Measurements from ENCODE around the gene SHOX. TPM values are rescaled to one million over a fixed set of nuclear protein-coding genes. Genes with fewer than 3 reads are reported as not detected.
"Not testable (repeated sequence)": the region's sequence is repeated elsewhere in the genome, so short reads cannot be mapped to it uniquely, and the experiment has no call there.

The SHOX gene
- total RNA-seq, 3 donors from 2014 or later: 0.33 to 0.80 TPM; not detected in 1

- H3K27me3 ChIP-seq: peaks cover 0 to 44% of the 10 kb centered on the region in 2 donors
- no peak overlapping the region for H3K4me3 ChIP-seq
- no peak overlapping the region for H3K27ac ChIP-seq
- H3K9me3 ChIP-seq: no peaks in the 10 kb centered on the region
- intact Hi-C loops (cut with DNase I; ENCODE audit: low total_unique reads): no loop called here
- no peaks in the 10 kb centered on the region for H3K36me3 ChIP-seq
- no peak for DNase-seq (ENCODE audit: low spot score in 2 of 2)
- H3K4me1 ChIP-seq: no peaks in the 10 kb centered on the region
- TF ChIP-seq, protein P1, sequence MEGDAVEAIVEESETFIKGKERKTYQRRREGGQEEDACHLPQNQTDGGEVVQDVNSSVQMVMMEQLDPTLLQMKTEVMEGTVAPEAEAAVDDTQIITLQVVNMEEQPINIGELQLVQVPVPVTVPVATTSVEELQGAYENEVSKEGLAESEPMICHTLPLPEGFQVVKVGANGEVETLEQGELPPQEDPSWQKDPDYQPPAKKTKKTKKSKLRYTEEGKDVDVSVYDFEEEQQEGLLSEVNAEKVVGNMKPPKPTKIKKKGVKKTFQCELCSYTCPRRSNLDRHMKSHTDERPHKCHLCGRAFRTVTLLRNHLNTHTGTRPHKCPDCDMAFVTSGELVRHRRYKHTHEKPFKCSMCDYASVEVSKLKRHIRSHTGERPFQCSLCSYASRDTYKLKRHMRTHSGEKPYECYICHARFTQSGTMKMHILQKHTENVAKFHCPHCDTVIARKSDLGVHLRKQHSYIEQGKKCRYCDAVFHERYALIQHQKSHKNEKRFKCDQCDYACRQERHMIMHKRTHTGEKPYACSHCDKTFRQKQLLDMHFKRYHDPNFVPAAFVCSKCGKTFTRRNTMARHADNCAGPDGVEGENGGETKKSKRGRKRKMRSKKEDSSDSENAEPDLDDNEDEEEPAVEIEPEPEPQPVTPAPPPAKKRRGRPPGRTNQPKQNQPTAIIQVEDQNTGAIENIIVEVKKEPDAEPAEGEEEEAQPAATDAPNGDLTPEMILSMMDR (IDR thresholded peaks at IDR 0.05): no peak
- no peak for TF ChIP-seq POLR2A (IDR thresholded peaks at IDR 0.05)
- no peak for TF ChIP-seq POLR2AphosphoS5 (IDR thresholded peaks at IDR 0.05)
These were observed 16.2 kb downstream of the SHOX start for GRCh38 chrX:646796-647195.

DNA sequence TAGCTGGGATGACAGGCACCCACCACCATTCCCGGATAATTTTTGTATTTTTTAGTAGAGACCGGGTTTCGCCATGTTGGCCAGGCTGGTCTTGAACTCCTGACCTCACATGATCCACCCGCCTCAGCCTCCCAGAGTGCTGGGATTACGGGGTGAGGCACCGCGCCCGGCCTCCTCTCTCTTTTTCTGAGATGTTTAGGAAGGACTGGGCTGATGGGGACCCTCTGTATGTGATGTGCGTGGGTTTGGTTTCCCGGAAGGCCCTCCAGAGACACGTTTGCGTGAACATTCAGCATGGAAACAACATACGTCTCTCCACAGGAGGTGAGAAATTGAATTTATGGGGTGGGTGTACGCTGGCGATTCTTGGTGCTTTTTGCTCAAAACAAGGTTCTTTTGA, 18.6 kb downstream of the SHOX start:
- TF ChIP-seq, protein P1 (IDR thresholded peaks at IDR 0.05): no peak
- TF ChIP-seq POLR2A (IDR thresholded peaks at IDR 0.05) (no peak), POLR2AphosphoS5 (IDR thresholded peaks at IDR 0.05) (no peak)
- intact Hi-C loops (cut with DNase I; ENCODE audit: low total_unique reads): no loop called here
- H3K4me1 ChIP-seq: no peaks in the 10 kb centered on the region
- DNase-seq (ENCODE audit: low spot score in 2 of 2): no peak
- no peaks in the 10 kb centered on the region for H3K9me3 ChIP-seq
- H3K36me3 ChIP-seq: no peaks in the 10 kb centered on the region
- H3K27ac ChIP-seq: no peak overlapping the region
- peaks cover 0 to 24% of the 10 kb centered on the region in 2 donors for H3K27me3 ChIP-seq
- no peak overlapping the region for H3K4me3 ChIP-seq

- H3K27me3 ChIP-seq: peaks cover 0 to 14% of the 10 kb centered on the region in 2 donors
- intact Hi-C loops (cut with DNase I; ENCODE audit: low total_unique reads): no loop called here
These were observed 19.7 kb downstream of the SHOX start for GRCh38 chrX:650324-650723.

DNA sequence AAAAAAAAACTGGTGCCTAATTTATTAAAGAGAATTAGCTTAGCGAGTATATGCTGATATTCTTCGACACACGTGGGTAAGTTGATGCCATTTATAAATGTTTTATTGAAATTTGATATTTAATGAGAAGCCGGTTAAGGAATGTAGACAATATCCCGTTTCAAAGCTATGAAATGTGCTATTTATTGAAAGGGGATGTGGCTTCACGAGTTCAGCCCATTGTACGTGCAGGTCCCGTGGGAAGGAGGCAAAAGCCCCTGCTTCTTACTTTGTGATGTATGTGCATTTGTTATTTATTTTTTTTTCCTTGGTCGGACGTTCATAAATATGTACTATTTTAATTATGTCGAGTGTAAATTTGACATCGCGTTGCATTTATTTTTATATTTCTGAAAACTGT, 20.2 kb downstream of the SHOX start:
- intact Hi-C loops (cut with DNase I; ENCODE audit: low total_unique reads): no loop called here
- no peak for DNase-seq (ENCODE audit: low spot score in 2 of 2)
- no peak overlapping the region for H3K27ac ChIP-seq
- no peaks in the 10 kb centered on the region for H3K4me1 ChIP-seq
- no peak overlapping the region for H3K4me3 ChIP-seq
- no peak for TF ChIP-seq POLR2AphosphoS5 (IDR thresholded peaks at IDR 0.05)
- TF ChIP-seq, protein P1 (IDR thresholded peaks at IDR 0.05): no peak
- no peak for TF ChIP-seq POLR2A (IDR thresholded peaks at IDR 0.05)
- no peaks in the 10 kb centered on the region for H3K9me3 ChIP-seq
- H3K27me3 ChIP-seq: peaks cover 0 to 10% of the 10 kb centered on the region in 2 donors
- no peaks in the 10 kb centered on the region for H3K36me3 ChIP-seq

More at GRCh38 chrX:650324-650723, 19.7 kb downstream of the SHOX start:
- Histone ChIP-seq H3K36me3 (no peaks in the 10 kb centered on the region), H3K9me3 (no peaks in the 10 kb centered on the region), H3K4me1 (no peaks in the 10 kb centered on the region), H3K27ac (no peak overlapping the region), H3K4me3 (no peak overlapping the region)
- no peak for DNase-seq (ENCODE audit: low spot score in 2 of 2)
- TF ChIP-seq POLR2A (IDR thresholded peaks at IDR 0.05) (no peak), POLR2AphosphoS5 (IDR thresholded peaks at IDR 0.05) (no peak)
- TF ChIP-seq, protein P1 (IDR thresholded peaks at IDR 0.05): no peak

GRCh38 chrX:651922-652321, 21.3 kb downstream of the SHOX start:
- DNase-seq (ENCODE audit: low spot score in 2 of 2); H3K27me3 ChIP-seq; H3K27ac ChIP-seq; H3K9me3 ChIP-seq; H3K4me3 ChIP-seq; intact Hi-C loops (cut with DNase I; ENCODE audit: low total_unique reads); H3K4me1 ChIP-seq; H3K36me3 ChIP-seq: not testable (repeated sequence)

GRCh38 chrX:652341-652741, 21.8 kb downstream of the SHOX start:
- no peak for TF ChIP-seq POLR2AphosphoS5 (IDR thresholded peaks at IDR 0.05)
- TF ChIP-seq, protein P1 (IDR thresholded peaks at IDR 0.05): no peak
- no peak for TF ChIP-seq POLR2A (IDR thresholded peaks at IDR 0.05)
- Histone ChIP-seq H3K27ac (no peak overlapping the region), H3K4me3 (no peak overlapping the region), H3K9me3 (no peaks in the 10 kb centered on the region), H3K4me1 (no peaks in the 10 kb centered on the region), H3K27me3 (peaks cover 0 to 8% of the 10 kb centered on the region in 2 donors), H3K36me3 (no peaks in the 10 kb centered on the region)
- intact Hi-C loops (cut with DNase I; ENCODE audit: low total_unique reads): no loop called here
- DNase-seq (ENCODE audit: low spot score in 2 of 2): no peak

All from breast epithelium (tissue), 4 donors.